ENCODE data around the gene CTNNA3.

The CTNNA3 gene

DNA sequence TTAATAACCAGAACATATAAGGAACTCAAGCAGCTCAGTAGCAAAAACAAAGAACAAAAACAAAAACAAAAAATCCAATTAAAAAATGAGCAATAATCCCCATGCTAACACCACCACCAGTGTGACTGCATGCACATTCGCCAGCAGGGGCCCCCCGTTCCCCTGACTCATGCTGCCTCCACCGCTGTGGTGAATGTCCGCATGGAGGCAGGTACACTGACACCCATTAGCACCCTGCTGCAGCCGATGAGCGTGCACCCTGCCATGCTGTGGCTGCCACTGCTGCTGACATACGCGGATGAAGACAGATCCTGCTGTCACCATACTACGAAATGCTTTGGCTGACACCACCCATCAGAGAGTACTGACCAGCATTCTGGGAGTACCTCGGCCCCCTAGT is 1091.8 kb downstream of the CTNNA3 start:
- Histone ChIP-seq H3K9me2 (replicated peaks; ENCODE audit: control insufficient read depth, low read length) (no peaks in the 10 kb centered on the region), H3K4me3 (ENCODE audit: low read length) (no peak overlapping the region), H3K79me2 (ENCODE audit: control insufficient read depth, low read length) (no peaks in the 10 kb centered on the region), H3K27me3 (ENCODE audit: control insufficient read depth, low read length) (no peaks in the 10 kb centered on the region), H3K27ac (ENCODE audit: low read depth, low read length) (no peak overlapping the region), H3K4me1 (ENCODE audit: control insufficient read depth, low read length) (no peaks in the 10 kb centered on the region), H4K20me1 (ENCODE audit: control insufficient read depth, insufficient read depth, low read depth, low read length) (no peaks in the 10 kb centered on the region), H3K9me3 (ENCODE audit: control insufficient read depth, insufficient read depth, low read length) (no peaks in the 10 kb centered on the region; the same call in 1 of the 2 replicates), H3F3A (ENCODE audit: control insufficient read depth, insufficient read depth) (no peaks in the 10 kb centered on the region), H3K4me2 (ENCODE audit: low read length) (no peak overlapping the region), H3K36me3 (ENCODE audit: control insufficient read depth, low read length) (no peaks in the 10 kb centered on the region)
- TF ChIP-seq, protein P1, sequence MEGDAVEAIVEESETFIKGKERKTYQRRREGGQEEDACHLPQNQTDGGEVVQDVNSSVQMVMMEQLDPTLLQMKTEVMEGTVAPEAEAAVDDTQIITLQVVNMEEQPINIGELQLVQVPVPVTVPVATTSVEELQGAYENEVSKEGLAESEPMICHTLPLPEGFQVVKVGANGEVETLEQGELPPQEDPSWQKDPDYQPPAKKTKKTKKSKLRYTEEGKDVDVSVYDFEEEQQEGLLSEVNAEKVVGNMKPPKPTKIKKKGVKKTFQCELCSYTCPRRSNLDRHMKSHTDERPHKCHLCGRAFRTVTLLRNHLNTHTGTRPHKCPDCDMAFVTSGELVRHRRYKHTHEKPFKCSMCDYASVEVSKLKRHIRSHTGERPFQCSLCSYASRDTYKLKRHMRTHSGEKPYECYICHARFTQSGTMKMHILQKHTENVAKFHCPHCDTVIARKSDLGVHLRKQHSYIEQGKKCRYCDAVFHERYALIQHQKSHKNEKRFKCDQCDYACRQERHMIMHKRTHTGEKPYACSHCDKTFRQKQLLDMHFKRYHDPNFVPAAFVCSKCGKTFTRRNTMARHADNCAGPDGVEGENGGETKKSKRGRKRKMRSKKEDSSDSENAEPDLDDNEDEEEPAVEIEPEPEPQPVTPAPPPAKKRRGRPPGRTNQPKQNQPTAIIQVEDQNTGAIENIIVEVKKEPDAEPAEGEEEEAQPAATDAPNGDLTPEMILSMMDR (IDR thresholded peaks at IDR 0.05; ENCODE audit: low read depth, low read length, poor library complexity, severe bottlenecking), result no peak
- TF ChIP-seq EZH2phosphoT487 (IDR thresholded peaks at IDR 0.05; ENCODE audit: borderline replicate concordance, low read length), result no peak

DNA sequence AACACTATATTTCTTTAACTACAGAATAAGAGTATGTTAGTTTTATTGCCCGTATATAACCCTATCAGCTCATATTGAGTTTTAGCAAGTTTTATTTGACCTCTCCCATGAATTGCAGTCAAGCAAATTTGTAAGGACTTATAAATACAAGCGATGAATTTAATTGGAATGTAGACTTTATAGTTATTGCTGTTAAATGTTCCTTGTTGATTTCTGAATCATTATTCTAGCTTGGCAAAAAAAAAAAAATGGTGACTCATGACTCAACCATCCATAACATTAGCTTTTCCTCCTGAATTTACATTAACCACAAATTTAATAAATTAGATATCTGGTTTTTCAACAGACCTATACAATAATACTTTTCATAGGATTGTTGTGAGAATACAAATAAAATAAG is 1104.1 kb downstream of the CTNNA3 start:
- H3K4me1 ChIP-seq (ENCODE audit: control insufficient read depth, low read length), result no peaks in the 10 kb centered on the region
- H3K36me3 ChIP-seq (ENCODE audit: control insufficient read depth, low read length), result no peaks in the 10 kb centered on the region
- no peak overlapping the region for H3K27ac ChIP-seq (ENCODE audit: low read depth, low read length)
- H3K4me2 ChIP-seq (ENCODE audit: low read length), result no peak overlapping the region
- H3K79me2 ChIP-seq (ENCODE audit: control insufficient read depth, low read length), result no peaks in the 10 kb centered on the region
- no peaks in the 10 kb centered on the region for H3K27me3 ChIP-seq (ENCODE audit: control insufficient read depth, low read length)
- H3K9me3 ChIP-seq (ENCODE audit: control insufficient read depth, insufficient read depth, low read length), result no peaks in the 10 kb centered on the region
- TF ChIP-seq, protein P1 (IDR thresholded peaks at IDR 0.05; ENCODE audit: low read depth, low read length, poor library complexity, severe bottlenecking), result no peak
- TF ChIP-seq EZH2phosphoT487 (IDR thresholded peaks at IDR 0.05; ENCODE audit: borderline replicate concordance, low read length), result no peak
- no peak overlapping the region for H3K4me3 ChIP-seq (ENCODE audit: low read length)
- H3F3A ChIP-seq (ENCODE audit: control insufficient read depth, insufficient read depth), result no peaks in the 10 kb centered on the region
- no peaks in the 10 kb centered on the region for H3K9me2 ChIP-seq (replicated peaks; ENCODE audit: control insufficient read depth, low read length)
- H4K20me1 ChIP-seq (ENCODE audit: control insufficient read depth, insufficient read depth, low read depth, low read length), result no peaks in the 10 kb centered on the region

DNA sequence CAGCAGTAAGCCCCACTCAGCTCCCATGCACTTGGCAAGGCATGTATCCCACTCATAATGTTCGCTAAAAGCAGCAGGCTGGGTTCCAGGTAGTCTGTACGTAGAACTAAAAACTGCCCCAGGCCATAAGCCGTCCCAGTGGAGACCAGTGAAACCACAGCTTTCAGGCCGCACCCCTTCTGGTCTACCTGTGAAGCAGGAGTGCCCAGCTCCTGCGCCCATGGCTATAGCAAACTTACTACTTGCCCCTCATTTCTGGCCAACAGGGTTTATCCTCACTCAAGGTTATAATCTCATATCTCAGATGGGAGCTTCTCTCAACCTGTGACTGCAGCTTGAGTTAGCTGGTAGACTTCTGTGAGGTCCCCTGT is 1108.3 kb downstream of the CTNNA3 start:
- Histone ChIP-seq H3K4me3 (ENCODE audit: low read length) (no peak overlapping the region), H3K4me2 (ENCODE audit: low read length) (no peak overlapping the region), H3K79me2 (ENCODE audit: control insufficient read depth, low read length) (no peaks in the 10 kb centered on the region), H3K36me3 (ENCODE audit: control insufficient read depth, low read length) (no peaks in the 10 kb centered on the region), H3F3A (ENCODE audit: control insufficient read depth, insufficient read depth) (no peaks in the 10 kb centered on the region), H3K27me3 (ENCODE audit: control insufficient read depth, low read length) (no peaks in the 10 kb centered on the region), H4K20me1 (ENCODE audit: control insufficient read depth, insufficient read depth, low read depth, low read length) (no peaks in the 10 kb centered on the region), H3K4me1 (ENCODE audit: control insufficient read depth, low read length) (no peaks in the 10 kb centered on the region), H3K9me2 (replicated peaks; ENCODE audit: control insufficient read depth, low read length) (no peaks in the 10 kb centered on the region), H3K9me3 (ENCODE audit: control insufficient read depth, insufficient read depth, low read length) (no peaks in the 10 kb centered on the region), H3K27ac (ENCODE audit: low read depth, low read length) (no peak overlapping the region)
- TF ChIP-seq, protein P1 (IDR thresholded peaks at IDR 0.05; ENCODE audit: low read depth, low read length, poor library complexity, severe bottlenecking), result no peak
- no peak for TF ChIP-seq EZH2phosphoT487 (IDR thresholded peaks at IDR 0.05; ENCODE audit: borderline replicate concordance, low read length)

Data from DOHH2 (cell line).